ENCODE data around the gene PUSL1.

PUSL1 gene

GRCh38 chr1:1292851-1293250 is 15.5 kb upstream of the PUSL1 start:
- Histone ChIP-seq H3K36me3 (ENCODE audit: control insufficient read depth, insufficient read depth, low read length) (no peaks in the 10 kb centered on the region), H3K27me3 (ENCODE audit: control insufficient read depth, insufficient read depth, low read length) (no peaks in the 10 kb centered on the region), H3K4me2 (ENCODE audit: low read length) (no peak overlapping the region), H3K9me3 (ENCODE audit: control insufficient read depth, low read length) (no peaks in the 10 kb centered on the region), H3K4me3 (ENCODE audit: low read depth, low read length) (no peak overlapping the region), H3K79me2 (no peaks in the 10 kb centered on the region), H2AFZ (no peak overlapping the region), H3K4me1 (no peaks in the 10 kb centered on the region), H3K27ac (no peak overlapping the region), H3K9ac (no peak overlapping the region)
- no peak for TF ChIP-seq CTCF (IDR thresholded peaks at IDR 0.05)

- Histone ChIP-seq H3K9me3 (ENCODE audit: control insufficient read depth, low read length) (no peaks in the 10 kb centered on the region), H3K27ac (no peak overlapping the region), H3K4me2 (ENCODE audit: low read length) (no peak overlapping the region), H2AFZ (no peak overlapping the region), H3K27me3 (ENCODE audit: control insufficient read depth, insufficient read depth, low read length) (no peaks in the 10 kb centered on the region), H3K4me3 (ENCODE audit: low read depth, low read length) (no peak overlapping the region), H3K9ac (no peak overlapping the region), H3K36me3 (ENCODE audit: control insufficient read depth, insufficient read depth, low read length) (no peaks in the 10 kb centered on the region), H3K4me1 (no peaks in the 10 kb centered on the region), H3K79me2 (no peaks in the 10 kb centered on the region)
- TF ChIP-seq CTCF (IDR thresholded peaks at IDR 0.05) = no peak
Observed at GRCh38 chr1:1293263-1294249, 14.8 kb upstream of the PUSL1 start.

GRCh38 chr1:1294250-1294890 is 14.0 kb upstream of the PUSL1 start:
- Histone ChIP-seq H3K79me2 (no peaks in the 10 kb centered on the region), H3K4me1 (no peaks in the 10 kb centered on the region), H3K9ac (no peak overlapping the region), H3K27ac (no peak overlapping the region), H2AFZ (no peak overlapping the region), H3K36me3 (ENCODE audit: control insufficient read depth, insufficient read depth, low read length) (no peaks in the 10 kb centered on the region), H3K27me3 (ENCODE audit: control insufficient read depth, insufficient read depth, low read length) (no peaks in the 10 kb centered on the region), H3K4me2 (ENCODE audit: low read length) (no peak overlapping the region), H3K9me3 (ENCODE audit: control insufficient read depth, low read length) (no peaks in the 10 kb centered on the region), H3K4me3 (ENCODE audit: low read depth, low read length) (no peak overlapping the region)
- TF ChIP-seq CTCF (IDR thresholded peaks at IDR 0.05) = no peak

- H3K36me3 ChIP-seq (ENCODE audit: control insufficient read depth, insufficient read depth, low read length) = no peaks in the 10 kb centered on the region
- H3K9me3 ChIP-seq (ENCODE audit: control insufficient read depth, low read length) = no peaks in the 10 kb centered on the region
- no peaks in the 10 kb centered on the region for H3K27me3 ChIP-seq (ENCODE audit: control insufficient read depth, insufficient read depth, low read length)
- no peaks in the 10 kb centered on the region for H3K79me2 ChIP-seq
- no peak overlapping the region for H2AFZ ChIP-seq
- no peaks in the 10 kb centered on the region for H3K4me1 ChIP-seq
- H3K4me3 ChIP-seq (ENCODE audit: low read depth, low read length) = no peak overlapping the region
- no peak overlapping the region for H3K4me2 ChIP-seq (ENCODE audit: low read length)
- no peak overlapping the region for H3K9ac ChIP-seq
- H3K27ac ChIP-seq = no peak overlapping the region
- TF ChIP-seq CTCF (IDR thresholded peaks at IDR 0.05) = no peak
Observed at GRCh38 chr1:1295154-1295923, 13.1 kb upstream of the PUSL1 start.

All from parathyroid adenoma (tissue), 2 donors.